A549 treated with AZD9567 at 1 μM for 4 hours (cell line): ENCODE data around the gene TRERF1. TPM values are rescaled to one million over a fixed set of nuclear protein-coding genes. Genes with fewer than 3 reads are reported as not detected.

ENCODE experiments used
- total RNA-seq: library from RNA; stranded (reverse); fragments of 200-300 nt; extraction: Qiagen RNA extraction; gene quantifications from 5 replicates; pipeline ENCODE4 v1.2.3, GENCODE V29; 2022; ENCODE audit not compliant: insufficient read depth

Gene TRERF1, protein sequence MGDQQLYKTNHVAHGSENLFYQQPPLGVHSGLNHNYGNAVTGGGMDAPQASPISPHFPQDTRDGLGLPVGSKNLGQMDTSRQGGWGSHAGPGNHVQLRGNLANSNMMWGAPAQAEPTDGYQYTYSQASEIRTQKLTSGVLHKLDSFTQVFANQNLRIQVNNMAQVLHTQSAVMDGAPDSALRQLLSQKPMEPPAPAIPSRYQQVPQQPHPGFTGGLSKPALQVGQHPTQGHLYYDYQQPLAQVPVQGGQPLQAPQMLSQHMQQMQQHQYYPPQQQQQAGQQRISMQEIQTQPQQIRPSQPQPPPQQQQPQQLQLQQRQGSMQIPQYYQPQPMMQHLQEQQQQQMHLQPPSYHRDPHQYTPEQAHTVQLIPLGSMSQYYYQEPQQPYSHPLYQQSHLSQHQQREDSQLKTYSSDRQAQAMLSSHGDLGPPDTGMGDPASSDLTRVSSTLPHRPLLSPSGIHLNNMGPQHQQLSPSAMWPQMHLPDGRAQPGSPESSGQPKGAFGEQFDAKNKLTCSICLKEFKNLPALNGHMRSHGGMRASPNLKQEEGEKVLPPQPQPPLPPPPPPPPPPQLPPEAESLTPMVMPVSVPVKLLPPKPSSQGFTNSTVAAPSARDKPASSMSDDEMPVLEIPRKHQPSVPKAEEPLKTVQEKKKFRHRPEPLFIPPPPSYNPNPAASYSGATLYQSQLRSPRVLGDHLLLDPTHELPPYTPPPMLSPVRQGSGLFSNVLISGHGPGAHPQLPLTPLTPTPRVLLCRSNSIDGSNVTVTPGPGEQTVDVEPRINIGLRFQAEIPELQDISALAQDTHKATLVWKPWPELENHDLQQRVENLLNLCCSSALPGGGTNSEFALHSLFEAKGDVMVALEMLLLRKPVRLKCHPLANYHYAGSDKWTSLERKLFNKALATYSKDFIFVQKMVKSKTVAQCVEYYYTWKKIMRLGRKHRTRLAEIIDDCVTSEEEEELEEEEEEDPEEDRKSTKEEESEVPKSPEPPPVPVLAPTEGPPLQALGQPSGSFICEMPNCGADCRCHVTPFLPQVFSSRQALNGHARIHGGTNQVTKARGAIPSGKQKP (N-terminal part only)
- 4.2 to 7.1 TPM (median 6.2 TPM) in 5 replicates for total RNA-seq

DNA sequence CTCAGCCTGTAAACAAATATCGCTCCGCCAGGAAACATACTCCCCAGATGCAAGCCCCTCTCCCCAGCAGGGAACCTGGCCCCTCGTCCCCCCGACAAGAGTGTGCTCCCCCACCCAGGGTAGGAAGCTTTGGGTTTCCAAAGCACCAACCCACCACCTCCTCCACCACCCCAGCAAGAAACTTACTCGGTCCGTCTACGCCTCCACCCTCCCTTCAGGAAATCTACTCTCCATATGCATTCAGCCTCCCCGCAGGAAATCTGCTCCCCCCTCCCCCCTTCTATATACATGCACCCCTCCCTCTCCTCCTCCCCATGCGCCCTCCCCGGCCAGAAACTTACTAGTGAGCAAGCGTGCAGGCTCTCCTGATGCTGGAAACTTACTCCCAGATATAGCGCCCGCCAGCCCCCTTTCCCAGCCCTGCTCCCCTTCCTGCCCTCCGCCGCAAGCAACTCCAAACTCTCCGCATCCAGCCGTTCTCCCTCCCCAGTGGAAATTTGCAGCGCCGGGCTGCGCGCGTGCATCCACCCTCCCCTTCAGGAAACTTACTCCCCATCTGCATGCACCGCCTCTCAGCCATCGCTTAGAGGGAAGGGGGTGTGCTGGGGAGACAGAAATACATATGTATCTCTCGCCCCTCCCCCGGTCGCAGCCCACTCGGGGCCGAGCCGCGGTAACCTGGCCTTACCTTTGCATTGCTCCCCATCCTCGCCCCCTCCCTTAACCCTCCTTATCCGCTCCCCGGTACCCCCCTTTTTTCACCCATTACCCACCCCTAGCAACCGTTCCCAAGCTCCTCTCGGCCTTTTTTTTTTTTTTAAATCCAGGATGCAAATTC is at the start of gene TRERF1:
Gene TRERF1, minus strand, starts transcription at position 594 of the 838 bp plus-strand sequence. CDS start 182,336 bp downstream, outside the sequence.

GRCh38 chr6:42217519-42218367 is 234.0 kb downstream of the TRERF1 start, which contains the start of gene MRPS10:
TSS of gene MRPS10 (minus strand) at chr6:42217861. CDS start at chr6:42217849, 12 bp downstream.

Other genes with a start within 250 kb of the TRERF1 start
- 31.4 to 35.4 TPM (median 32.7 TPM) in 5 replicates for gene MRPS10, start 234.1 kb downstream of the TRERF1 start, total RNA-seq
- gene UBR2, start 112.1 kb upstream of the TRERF1 start, total RNA-seq = 5.9 to 8.0 TPM (median 6.7 TPM) in 5 replicates